Stimulated activated CD8-positive, alpha-beta memory T cell treated with anti-CD3 and anti-CD28 coated beads, Interleukin-7, amount 100 ng/mL, for 4 hours (primary cell): ENCODE results near the gene KMT2B.
"Not testable (repeated sequence)": the region's sequence is repeated elsewhere in the genome, so short reads cannot be mapped to it uniquely, and the experiment has no call there.

Source experiments
- DNase-seq, 2 donors: peaks; one replicate each; pipeline ENCODE4 v3.0.0-alpha.2; 2020; ENCODE audit warnings: low read depth in 2 of 2

KMT2B gene

DNA sequence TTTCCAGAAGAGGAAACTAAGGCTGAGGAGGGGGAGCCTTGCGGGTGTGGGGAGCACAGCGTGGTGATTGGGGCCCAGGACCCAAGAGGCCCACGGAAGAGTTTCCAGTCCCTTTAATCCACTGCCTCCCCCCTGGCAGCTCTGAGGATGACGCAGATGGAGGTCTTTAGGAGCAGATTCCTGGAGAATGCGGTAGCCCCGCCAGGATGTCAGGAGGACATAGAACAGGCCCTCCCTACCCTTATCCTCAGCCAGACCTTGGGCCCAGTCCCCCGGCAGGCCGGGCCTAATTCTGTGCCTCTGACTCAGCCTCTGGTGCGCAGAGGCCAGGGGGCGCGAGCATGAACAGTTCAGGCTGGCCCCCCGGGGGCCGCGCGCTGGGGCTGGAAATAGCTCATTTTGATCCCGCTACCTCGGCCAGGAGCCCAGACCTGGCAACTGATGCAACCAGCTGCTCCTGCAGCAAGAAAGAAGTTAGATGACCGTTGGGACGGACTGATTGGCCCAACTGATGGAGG, 39.5 kb downstream of the KMT2B start:
- no peak for DNase-seq

DNA sequence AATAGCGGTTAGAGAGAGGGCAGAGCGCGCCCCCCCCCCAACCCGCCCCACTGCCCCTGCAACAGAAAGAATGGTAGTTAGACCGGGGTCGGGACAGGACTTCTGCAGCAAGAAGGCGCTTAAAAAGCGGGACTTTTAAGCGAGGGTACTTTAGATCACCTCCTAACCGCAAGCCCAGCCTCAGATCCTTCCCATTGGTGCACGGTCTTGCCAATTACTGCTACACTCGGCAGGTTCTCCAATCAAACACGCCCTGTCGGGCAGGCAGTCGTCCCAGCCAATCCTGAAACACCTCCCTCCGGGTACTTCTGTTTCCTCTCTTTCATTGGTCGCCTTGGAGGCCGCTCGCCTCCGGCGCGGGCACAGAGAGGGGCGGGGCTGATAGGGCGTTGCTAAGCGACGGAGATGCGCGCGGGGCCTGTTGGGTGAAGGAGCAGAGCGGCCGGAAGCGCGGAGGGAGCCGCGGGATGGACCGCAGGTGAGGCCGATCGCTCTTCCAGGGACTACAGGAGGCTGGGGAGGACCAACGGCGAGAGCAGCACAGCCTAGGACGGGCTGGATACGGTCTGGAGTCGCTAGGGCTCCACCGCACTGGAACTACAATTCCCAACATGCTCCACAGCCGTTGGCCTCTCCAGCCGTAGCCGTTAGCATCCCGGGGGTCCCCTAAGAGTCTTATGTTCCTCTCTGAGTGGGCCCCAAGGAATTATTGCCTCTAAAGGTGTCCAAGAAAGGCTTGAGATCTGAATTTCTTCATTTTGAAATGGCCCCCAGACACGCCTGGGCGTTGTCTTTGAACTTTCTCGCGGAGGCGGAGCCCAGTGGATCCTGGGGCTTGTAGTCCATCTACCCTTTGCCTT, 40.2 kb downstream of the KMT2B start, which contains the start of gene PROSER3:
Gene PROSER3 (plus strand): TSS at position 428 of the 860 bp plus-strand sequence. CDS start 40 bp downstream, at position 468.
- DNase-seq: peak; percentile 95 to 99

GRCh38 chr19:35759697-35760096, 41.9 kb downstream of the KMT2B start:
- DNase-seq: no peak

DNA sequence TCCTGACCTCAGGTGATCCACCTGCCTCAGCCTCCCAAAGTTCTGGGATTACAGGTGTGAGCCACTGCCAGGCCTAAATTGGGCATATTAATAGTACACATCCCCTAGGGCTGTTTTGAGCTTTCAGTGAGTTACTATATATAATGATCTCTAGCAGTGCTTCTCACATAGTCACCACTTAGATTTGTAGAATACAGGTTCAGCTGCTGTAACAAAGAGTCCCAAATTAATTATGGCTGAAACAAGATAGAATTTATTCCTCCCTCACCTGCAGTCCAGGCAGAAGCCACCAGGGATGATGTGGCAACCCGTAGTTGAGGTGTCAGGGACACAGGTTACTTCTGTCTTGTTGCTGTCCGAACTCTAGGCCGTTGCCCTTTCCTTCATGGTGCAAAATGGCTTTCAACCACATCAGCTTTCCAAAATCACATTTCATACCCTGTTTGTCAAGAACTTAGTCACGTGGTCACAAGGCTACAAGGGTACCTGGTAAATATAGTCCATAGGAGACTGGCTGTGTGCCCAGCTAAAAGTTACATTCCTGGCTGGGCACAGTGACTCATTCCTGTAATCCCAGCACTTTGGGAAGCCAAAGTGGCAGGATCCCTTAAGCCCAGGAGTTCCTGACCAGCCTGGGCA, 43.0 kb downstream of the KMT2B start:
- no peak for DNase-seq

DNA sequence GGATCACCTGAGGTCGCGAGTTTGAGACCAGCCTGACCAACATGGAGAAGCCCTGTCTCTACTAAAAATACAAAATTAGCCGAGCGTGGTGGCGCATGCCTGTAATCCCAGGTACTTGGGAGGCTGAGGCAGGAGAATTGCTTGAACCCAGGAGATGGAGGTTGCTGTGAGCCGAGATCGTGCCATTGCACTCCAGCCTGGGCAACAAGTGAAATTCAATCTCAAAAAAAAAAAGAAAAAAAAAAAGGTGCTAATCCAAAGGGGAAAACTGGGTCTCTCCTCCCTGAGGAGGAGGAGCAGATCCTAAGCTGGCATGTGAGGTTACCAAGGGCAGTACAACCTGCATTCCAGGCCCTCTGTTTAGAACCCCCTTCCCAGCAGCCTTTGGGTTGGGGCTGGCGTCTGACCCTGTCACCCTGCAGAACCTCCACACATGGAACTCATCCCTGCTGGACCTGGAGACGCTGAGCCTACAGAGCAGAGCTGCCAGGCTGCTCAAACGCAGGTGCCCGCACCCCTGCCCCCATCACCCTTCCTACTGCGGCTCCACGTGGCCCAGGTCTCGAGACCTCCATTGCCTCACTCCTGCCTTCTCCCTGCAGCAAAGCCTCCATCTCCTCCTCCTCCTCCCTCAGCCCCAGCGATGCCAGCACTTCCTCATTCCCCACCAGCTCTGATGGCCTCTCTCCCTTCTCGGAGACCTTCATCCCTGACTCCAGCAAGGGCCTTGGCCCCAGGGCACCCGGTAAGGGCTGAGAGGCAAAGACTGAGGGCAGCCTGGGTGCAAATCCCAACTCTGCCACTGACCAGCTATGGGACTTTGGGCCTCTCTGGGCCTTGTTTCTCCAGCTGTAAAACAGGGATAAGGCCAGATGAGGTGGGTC, 46.9 kb downstream of the KMT2B start:
- DNase-seq: no peak

GRCh38 chr19:35766571-35767104, 48.8 kb downstream of the KMT2B start:
- DNase-seq: no peak

DNA sequence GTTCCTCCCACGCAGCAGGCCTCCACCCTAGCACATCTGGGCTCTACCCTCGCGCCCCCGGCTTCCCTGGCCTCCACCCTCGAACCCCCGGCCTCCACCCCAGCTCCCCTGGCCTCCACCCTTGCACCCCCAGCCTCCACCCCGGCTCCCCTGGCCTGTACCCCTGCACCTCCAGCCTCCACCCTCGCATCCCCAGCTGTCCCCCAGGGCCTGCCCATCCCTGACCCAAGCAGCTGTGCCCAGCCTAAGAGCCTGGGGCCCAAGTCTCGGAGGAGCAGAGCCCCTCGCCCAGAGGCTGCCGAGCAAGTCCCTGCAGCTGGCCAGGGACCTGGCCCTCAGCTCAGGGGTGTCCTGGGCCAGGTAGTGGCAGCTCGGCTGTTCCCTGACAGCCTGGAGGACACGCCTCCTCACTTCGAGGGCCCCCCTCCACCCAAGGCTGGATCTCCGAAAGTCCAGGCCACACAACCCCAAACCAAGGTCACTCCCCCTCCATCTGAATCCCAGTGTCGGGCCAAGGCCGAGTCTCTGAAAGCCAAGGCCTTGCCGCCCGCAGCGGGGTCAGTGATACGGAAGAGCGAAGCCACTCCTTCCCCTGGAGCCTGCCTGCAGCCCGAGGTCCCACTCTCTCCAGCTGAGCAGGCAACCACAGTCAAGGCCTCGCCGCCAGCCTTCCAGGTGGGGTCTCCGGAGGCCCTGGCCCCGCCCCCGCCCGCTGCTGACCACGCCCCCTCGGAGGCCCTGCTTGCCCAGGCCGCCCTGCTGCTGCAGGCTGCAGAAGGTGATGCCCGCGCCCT, 49.7 kb downstream of the KMT2B start:
- no peak for DNase-seq

DNA sequence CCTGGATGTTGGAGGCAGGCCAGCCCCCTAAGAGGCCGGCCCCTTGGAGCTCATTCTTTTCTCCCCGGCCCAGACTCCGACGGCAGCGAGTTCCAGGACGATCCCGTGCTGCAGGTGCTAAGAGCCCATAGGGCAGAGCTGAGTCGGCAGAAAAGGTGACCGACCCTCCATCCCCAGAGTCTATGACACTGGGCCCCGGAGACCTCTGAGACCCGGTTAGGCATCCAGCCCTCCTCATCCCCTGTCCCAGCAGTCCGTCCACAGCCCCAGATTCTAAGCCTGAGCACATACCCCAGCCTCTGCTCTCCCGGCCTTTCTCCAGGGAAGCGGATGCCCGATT, 50.2 kb downstream of the KMT2B start:
- no peak for DNase-seq

GRCh38 chr19:35772362-35772761, 54.6 kb downstream of the KMT2B start:
- DNase-seq: not testable (repeated sequence)

- no peak for DNase-seq
Observed at GRCh38 chr19:35773020-35773806, 55.4 kb downstream of the KMT2B start.

DNA sequence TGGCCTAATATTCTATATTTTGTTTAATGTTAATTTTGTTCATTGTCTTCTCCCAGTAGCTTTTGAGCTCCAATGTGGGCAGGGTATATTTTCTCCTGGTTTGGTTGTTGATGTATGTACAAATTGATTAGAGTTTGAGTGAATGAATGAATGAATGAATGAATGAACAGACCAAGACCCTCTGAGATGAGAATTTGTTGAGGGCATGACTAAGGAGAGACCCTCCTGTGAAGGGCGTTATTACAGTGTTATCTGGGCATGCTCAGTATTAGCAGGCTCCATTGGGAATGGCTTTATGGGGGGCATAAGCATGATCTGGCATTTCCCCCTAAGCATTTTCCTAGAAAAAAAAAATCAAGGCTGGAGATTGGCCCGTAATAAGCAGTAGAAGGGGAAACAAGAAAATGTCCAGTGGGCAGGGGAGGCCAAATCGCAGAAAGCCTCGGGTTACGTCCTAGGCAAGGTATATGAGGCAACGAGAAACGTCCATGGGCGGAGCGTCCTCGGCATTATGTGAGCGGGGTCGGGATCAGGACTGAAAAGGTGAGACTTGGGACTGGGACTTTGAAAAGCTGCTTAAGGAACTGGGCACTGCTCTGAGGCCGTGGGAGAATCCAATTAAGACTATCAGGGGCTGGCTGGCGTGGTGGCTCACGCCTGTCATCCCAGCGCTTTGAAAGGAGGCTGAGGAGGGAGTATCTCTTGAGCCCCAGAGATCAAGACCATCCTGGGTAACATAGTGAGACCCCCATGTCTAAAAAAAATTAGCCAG, 56.7 kb downstream of the KMT2B start:
- DNase-seq: no peak

DNA sequence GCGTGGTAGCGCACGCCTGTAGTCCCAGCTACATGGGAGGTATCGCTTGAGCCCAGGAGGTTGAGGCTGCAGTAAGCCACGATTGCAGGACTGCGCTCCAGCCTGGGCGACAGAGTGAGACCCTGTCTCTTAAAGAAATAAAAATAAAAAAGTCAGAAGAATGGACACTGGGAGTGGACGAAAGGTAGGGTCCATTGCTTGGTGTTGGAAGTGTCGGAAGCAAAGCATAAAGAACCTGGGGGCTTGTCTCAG, 57.2 kb downstream of the KMT2B start:
- DNase-seq: no peak

DNA sequence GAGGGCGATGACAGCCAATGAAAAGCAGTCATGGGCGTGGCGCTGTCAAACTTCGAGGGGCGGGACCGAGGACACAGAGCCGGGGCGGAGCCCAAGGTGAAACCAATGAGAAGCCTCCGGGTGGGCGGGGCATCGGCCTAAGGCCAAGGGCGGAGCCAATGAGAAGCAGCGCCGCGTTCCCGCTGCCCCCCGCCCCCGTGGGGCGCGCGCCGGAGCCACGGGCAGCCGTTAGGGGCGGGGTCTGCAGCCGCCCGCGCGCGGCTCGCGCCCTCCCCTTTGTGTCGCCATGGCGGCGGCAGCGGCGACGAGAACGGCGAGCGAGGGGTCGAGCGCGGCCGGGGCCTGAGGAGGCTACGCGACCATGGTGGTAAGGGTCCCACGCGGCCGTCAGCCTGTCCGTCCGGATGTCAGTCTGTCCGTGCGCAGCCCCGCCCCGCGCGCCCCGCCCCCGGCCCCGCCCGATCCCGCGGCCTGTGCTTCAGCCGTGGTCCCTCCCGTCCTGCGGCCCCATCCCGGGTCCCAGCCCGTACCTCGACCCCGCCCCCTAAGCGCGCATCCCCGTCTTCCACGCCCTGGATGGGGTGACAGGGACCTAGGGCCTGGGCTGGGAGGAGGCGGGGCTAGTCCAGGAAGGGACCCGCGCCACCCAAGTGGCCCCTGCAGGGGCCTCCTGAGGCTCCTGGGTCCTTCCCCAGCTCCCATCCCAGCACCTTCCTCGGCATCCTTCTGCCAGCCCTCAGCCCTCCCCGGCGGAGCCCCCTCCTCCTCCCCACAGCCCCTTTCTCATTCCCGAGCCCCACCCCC, 57.7 kb downstream of the KMT2B start, which contains the start of gene ARHGAP33:
Gene ARHGAP33 (plus strand): TSS at position 267 of the 804 bp plus-strand sequence. CDS start 95 bp downstream, at position 362.
- peak; percentile 97 to 98 for DNase-seq

DNA sequence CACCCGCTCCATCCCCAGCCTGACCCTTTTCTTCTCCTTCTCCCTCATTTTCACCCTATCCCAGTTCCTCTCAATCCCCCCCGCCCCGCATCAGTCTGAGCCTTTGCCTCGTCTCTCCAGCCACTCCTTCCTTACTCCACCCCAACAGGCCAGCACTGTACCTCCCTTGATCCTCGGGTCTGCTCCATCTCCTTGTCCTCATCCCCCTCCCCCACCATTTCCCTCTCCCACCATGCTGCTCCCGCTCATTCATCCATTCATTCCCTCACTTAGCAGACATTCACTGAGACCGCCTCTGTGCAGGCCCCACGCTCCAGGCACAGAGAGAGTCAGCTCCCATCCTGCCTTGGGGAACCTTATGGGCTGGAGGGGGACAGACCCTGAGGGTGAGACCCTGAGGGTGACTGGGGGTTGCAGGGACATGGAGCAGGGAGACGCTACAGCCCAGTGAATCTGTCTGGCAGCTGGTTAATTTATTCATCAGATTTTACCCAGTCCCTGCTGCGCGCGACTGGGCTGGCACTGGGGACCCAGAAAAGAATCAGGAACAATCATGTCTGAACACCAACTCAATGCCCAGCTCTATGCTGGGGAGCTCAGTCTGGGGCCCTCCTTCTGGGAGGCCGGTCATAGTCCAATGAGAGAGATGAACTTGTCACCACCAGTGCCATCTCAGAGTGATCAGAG, 58.4 kb downstream of the KMT2B start:
- DNase-seq: no peak

DNA sequence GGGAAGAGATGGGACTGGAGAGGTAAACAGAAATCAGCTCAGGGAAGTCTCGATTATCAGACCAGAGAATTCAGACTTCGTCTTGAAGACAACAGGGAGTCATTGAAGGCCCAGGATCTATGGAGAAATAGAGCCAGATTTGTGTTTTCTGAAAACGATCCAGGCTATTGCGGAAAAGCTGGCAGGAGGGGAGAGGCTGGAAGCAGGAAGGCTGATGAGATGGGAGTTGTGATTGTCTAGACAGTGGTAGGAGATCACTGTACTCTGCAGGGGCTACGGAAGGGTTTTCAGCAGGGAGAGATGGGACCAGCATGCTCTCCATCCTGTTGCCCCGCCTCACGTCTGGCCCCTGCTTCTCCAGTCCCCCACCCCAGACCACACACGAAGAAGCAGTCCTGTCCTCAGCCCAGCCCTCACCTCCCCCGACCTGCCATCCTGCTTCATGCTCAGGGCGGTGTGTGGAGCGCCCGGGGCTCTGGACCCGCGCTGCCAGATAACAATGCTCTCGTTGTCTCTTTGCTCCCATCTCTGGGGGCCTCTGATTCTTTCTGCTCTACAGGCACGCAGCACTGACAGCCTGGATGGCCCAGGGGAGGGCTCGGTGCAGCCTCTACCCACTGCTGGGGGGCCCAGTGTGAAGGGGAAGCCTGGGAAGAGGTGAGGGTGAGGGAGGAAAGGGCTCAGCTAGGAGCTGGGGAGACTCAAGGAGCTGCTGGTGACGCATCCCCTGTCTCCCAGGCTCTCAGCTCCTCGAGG, 59.5 kb downstream of the KMT2B start:
- no peak for DNase-seq

- DNase-seq: no peak
Observed at GRCh38 chr19:35777961-35778360, 60.2 kb downstream of the KMT2B start.

DNA sequence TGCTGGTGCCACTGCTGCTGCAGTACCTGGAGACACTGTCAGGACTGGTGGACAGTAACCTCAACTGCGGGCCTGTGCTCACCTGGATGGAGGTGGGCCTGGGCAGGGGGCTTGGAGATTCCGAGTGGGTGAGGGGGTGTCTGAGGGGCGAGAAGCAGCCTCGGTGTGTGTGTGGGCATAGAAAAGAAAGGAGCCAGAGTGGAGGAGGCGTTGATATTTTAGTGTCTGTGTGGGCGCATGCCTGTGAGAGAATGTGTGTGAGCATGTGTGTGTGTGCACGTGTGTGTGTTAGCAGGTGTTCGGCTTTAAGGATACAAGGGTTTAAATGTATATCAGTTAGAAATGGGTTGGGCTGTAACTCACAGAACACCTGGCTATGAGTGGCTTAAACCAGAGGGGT, 61.2 kb downstream of the KMT2B start:
- no peak for DNase-seq
